Smooth muscle cell (in vitro differentiated cells): Measurements from ENCODE around the gene STARD8. TPM values are rescaled to one million over a fixed set of nuclear protein-coding genes. Genes with fewer than 3 reads are reported as not detected.
"Not testable (repeated sequence)": the region's sequence is repeated elsewhere in the genome, so short reads cannot be mapped to it uniquely, and the experiment has no call there.

ENCODE experiments used
- DNase-seq: peaks from one replicate; lab custom pipeline; 2025; ENCODE audit not compliant: unreplicated experiment; lab: John Stamatoyannopoulos, UW
- H2AFZ ChIP-seq: fragments of 200-600 bp; sonication (generic); 2 replicates; pipeline ENCODE4 v1.6.0; 2016; ENCODE audit warnings: antibody characterized with exemption, low read depth, mild to moderate bottlenecking
- H3F3A ChIP-seq: fragments of 200-600 bp; sonication (generic); 2 replicates; pipeline ENCODE4 v1.6.0; 2017; ENCODE audit warnings: antibody characterized with exemption, low read depth
- H3K27ac ChIP-seq: fragments of 200-600 bp; sonication (generic); 2 replicates; pipeline ENCODE4 v1.5.1; 2016; ENCODE audit warnings: low read depth, mild to moderate bottlenecking
- H3K27me3 ChIP-seq: fragments of 200-600 bp; sonication (generic); 2 replicates; pipeline ENCODE4 v1.6.1; 2016; ENCODE audit warnings: low read depth, mild to moderate bottlenecking
- H3K36me3 ChIP-seq: fragments of 200-600 bp; sonication (generic); 2 replicates; pipeline ENCODE4 v1.5.1; 2016; ENCODE audit warnings: low read depth
- H3K4me1 ChIP-seq: fragments of 200-600 bp; sonication (generic); 2 replicates; pipeline ENCODE4 v1.5.1; 2016; ENCODE audit warnings: low read depth
- H3K4me2 ChIP-seq: fragments of 200-600 bp; sonication (generic); 2 replicates; pipeline ENCODE4 v1.6.0; 2016; ENCODE audit warnings: mild to moderate bottlenecking
- H3K4me3 ChIP-seq: fragments of 200-600 bp; sonication (generic); 2 replicates; pipeline ENCODE4 v1.5.1; 2016; ENCODE audit warnings: mild to moderate bottlenecking
- H3K79me2 ChIP-seq: fragments of 200-600 bp; sonication (generic); 2 replicates; pipeline ENCODE4 v1.6.0; 2016; ENCODE audit warnings: low read depth, mild to moderate bottlenecking
- H3K9ac ChIP-seq: fragments of 200-600 bp; sonication (generic); 2 replicates; pipeline ENCODE4 v1.6.0; 2016; ENCODE audit warnings: low read depth
- H3K9me3 ChIP-seq: fragments of 200-600 bp; sonication (generic); replicated peaks from 2 replicates; pipeline ENCODE4 v1.5.1; 2016; ENCODE audit warnings: low read depth
- H4K20me1 ChIP-seq: fragments of 200-600 bp; sonication (generic); 2 replicates; pipeline ENCODE4 v1.6.0; 2016; ENCODE audit warnings: low read depth
- WGBS: methylation state at CpG from one replicate; pipeline ENCODE4 v1.1.7; 2016; ENCODE audit warnings: low lambda C conversion rate; 5-methylcytosine and 5-hydroxymethylcytosine counted together
- polyA plus RNA-seq: library from polyadenylated mRNA; unstranded; fragments of >200 nt; fragmentation: Nextera tagmentation; extraction: Ambion mirVana; gene quantifications from 2 replicates; pipeline ENCODE4 v1.2.1, GENCODE V29; 2016
- total RNA-seq: library from RNA; depleted of rRNA; stranded (reverse); fragments of >200 nt; gene quantifications from 2 replicates; pipeline ENCODE4 v1.2.3, GENCODE V29; 2014
- TF ChIP-seq, protein P1 (sequence below): fragments of 200-600 bp; sonication (generic); IDR thresholded peaks from 2 replicates; pipeline ENCODE4 v1.5.1; 2017; ENCODE audit warnings: borderline replicate concordance, mild to moderate bottlenecking, antibody characterized with exemption; ENCODE audit not compliant: insufficient read depth, poor library complexity, severe bottlenecking

Gene STARD8
- total and polyA plus RNA-seq, 2 experiments from 2014 or later = 0.27 to 0.38 TPM

DNA sequence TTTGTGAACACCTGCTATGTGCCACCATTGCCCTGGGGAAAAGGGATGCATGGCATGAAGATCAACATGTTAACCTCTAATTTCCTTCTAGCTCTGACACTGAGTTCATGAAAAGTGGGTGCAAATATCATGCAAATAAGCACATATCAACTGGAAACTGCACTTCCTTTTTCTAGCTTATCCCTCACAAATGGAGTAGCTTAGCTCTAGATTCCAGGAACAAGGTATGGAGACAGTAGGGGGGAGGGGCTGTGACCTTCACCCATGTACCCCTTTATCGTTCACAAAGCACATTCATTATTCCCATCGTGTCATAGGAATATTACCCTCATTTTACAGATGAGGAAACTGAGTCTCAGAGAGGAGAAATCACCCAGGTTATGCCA, 37.4 kb downstream of the STARD8 start:
- Histone ChIP-seq H2AFZ (no peak overlapping the region), H3K4me1 (no peaks in the 10 kb centered on the region), H3K4me3 (no peak overlapping the region), H3K36me3 (no peaks in the 10 kb centered on the region), H3K27ac (no peak overlapping the region), H3F3A (no peaks in the 10 kb centered on the region), H3K79me2 (no peaks in the 10 kb centered on the region), H3K9ac (no peak overlapping the region), H3K4me2 (no peak overlapping the region), H4K20me1 (no peaks in the 10 kb centered on the region), H3K9me3 (no peaks in the 10 kb centered on the region), H3K27me3 (no peaks in the 10 kb centered on the region)
- TF ChIP-seq, protein P1, sequence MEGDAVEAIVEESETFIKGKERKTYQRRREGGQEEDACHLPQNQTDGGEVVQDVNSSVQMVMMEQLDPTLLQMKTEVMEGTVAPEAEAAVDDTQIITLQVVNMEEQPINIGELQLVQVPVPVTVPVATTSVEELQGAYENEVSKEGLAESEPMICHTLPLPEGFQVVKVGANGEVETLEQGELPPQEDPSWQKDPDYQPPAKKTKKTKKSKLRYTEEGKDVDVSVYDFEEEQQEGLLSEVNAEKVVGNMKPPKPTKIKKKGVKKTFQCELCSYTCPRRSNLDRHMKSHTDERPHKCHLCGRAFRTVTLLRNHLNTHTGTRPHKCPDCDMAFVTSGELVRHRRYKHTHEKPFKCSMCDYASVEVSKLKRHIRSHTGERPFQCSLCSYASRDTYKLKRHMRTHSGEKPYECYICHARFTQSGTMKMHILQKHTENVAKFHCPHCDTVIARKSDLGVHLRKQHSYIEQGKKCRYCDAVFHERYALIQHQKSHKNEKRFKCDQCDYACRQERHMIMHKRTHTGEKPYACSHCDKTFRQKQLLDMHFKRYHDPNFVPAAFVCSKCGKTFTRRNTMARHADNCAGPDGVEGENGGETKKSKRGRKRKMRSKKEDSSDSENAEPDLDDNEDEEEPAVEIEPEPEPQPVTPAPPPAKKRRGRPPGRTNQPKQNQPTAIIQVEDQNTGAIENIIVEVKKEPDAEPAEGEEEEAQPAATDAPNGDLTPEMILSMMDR = no peak
- 71% methylated on average over 2 of the region's 2 CpGs for WGBS
- DNase-seq = no peak

GRCh38 chrX:68685685-68686084, 38.2 kb downstream of the STARD8 start:
- no peaks in the 10 kb centered on the region for H3K9me3 ChIP-seq
- peak overlapping the region; percentile 43 for H3K4me3 ChIP-seq
- no peaks in the 10 kb centered on the region for H4K20me1 ChIP-seq
- no peaks in the 10 kb centered on the region for H3F3A ChIP-seq
- H3K79me2 ChIP-seq = no peaks in the 10 kb centered on the region
- 50% methylated on average over 5 of the region's 5 CpGs for WGBS
- H3K9ac ChIP-seq = no peak overlapping the region
- no peaks in the 10 kb centered on the region for H3K4me1 ChIP-seq
- no peak for DNase-seq
- H3K27ac ChIP-seq = no peak overlapping the region
- H3K27me3 ChIP-seq = no peaks in the 10 kb centered on the region
- no peak overlapping the region for H2AFZ ChIP-seq
- TF ChIP-seq, protein P1 = no peak
- H3K4me2 ChIP-seq = peak overlapping the region; percentile 83
- H3K36me3 ChIP-seq = no peaks in the 10 kb centered on the region

DNA sequence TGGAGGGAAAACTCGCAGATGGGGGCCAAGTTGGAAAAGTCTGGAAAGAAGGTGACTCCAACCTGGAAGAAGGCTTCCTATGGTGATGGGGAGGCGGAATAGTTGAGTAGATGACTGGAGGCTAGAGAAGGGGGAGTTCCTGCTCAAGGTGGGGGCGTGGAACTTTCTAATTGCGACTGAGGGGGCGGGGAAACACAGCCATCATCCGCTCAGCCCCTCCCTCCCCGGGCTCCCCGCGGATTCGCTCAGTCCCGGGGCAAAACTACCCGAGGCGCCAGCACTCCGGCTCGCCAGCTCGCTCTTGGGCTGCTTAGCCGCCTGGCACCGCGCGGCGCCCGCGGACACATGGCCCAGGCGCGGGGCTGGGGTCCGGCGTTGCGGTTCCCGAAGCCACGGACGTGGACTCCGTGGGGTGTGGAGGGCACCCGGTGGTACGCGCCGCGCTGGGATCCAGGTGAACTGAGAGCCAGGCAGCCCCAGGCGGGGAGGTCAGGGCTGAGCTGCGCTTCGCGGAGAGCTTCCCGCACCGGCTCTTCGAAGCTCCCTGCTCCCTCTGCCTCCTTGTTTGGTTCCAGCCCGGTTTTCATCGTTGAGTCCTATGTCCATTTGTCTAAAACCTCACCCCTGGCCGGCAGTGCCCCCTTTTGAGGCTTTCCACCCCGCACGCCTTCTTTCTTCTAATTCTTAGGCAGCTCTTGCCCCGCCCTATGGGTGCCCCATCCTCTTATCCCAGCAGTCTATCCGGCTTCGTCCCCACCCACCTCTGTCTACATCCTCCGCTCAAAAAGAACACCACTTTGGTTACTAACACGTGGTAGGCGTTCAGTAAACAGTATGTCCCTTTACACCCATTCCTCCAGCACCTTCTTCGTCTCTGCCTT, 38.9 kb downstream of the STARD8 start:
- peak overlapping the region; percentile 43 for H3K4me3 ChIP-seq

DNA sequence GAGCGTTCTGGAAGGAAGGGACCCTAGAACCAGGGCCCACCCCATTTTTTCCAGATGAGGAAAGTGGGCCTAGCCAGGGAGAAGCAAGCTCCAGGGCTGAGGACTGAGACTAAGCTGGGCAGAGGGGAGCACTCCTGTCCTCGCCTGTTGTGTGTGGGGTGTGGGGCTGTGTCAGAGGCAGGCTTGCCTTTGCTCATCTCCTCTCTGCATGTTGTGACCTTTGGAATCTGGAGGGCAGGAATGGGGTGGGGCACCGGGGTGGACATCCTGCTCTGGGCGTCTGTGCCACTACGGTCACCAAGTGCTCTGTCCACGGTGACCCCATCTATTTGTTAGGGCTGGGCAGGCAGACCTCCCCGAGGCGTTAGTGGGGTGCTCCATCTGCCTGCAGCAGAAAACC, 41.5 kb downstream of the STARD8 start:
- not testable (repeated sequence) for H3K4me2 ChIP-seq, H3K36me3 ChIP-seq, H3K9me3 ChIP-seq, H3F3A ChIP-seq, H3K4me3 ChIP-seq, H2AFZ ChIP-seq, H4K20me1 ChIP-seq, H3K27ac ChIP-seq, DNase-seq, H3K79me2 ChIP-seq, H3K4me1 ChIP-seq, H3K9ac ChIP-seq, H3K27me3 ChIP-seq
- WGBS = 54% methylated on average over 3 of the region's 8 CpGs

More for the DNA sequence above, 38.9 kb downstream of the STARD8 start:
- H3K27ac ChIP-seq = no peak overlapping the region
- H3K36me3 ChIP-seq = no peaks in the 10 kb centered on the region
- H3K4me2 ChIP-seq = peak overlapping the region; percentile 83
- no peak overlapping the region for H3K9ac ChIP-seq
- H3K4me1 ChIP-seq = no peaks in the 10 kb centered on the region
- H3K79me2 ChIP-seq = no peaks in the 10 kb centered on the region
- 42% methylated on average over 44 of the region's 56 CpGs for WGBS
- no peaks in the 10 kb centered on the region for H3K9me3 ChIP-seq
- DNase-seq = peak; percentile 9
- H3F3A ChIP-seq = no peaks in the 10 kb centered on the region
- H2AFZ ChIP-seq = peak overlapping the region; percentile 58
- H3K27me3 ChIP-seq = no peaks in the 10 kb centered on the region
- TF ChIP-seq, protein P1 = no peak
- no peaks in the 10 kb centered on the region for H4K20me1 ChIP-seq
